Measurements from ENCODE around the gene OAS3. TPM values are rescaled to one million over a fixed set of nuclear protein-coding genes. Genes with fewer than 3 reads are reported as not detected.

OAS3 gene
- polyA plus RNA-seq, 3 donors = 22.0 to 54.3 (median 41.9) TPM

DNA sequence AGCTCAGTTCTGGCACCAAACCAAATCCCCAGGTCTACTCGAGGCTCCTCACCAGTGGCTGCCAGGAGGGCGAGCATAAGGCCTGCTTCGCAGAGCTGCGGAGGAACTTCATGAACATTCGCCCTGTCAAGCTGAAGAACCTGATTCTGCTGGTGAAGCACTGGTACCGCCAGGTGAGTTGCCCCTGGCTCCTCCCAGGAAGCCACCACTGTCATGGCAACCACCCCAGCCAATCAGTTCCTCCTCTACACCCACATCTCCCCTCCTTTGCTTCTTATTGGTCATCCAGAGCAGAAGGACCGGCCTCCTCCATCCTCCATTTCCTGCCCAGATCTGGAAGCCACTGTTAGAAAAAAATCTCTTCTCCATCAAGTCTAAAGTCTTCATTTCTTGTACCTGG lies 22.8 kb downstream of the OAS3 start:
- H4K20me1 ChIP-seq (ENCODE audit: insufficient read depth, low read length) = no peaks in the 10 kb centered on the region
- no peak overlapping the region for H3K4me3 ChIP-seq (replicated peaks in 1 of 3; ENCODE audit: low read depth in 2 of 3, low read length in 3 of 3)
- peaks cover 88 to 97% of the 10 kb centered on the region in 2 donors for H3K36me3 Mint-ChIP-seq
- intact Hi-C loops (cut with micrococcal nuclease) = no loop called here
- H3K27me3 ChIP-seq (ENCODE audit: control insufficient read depth in 2 of 2, insufficient read depth in 2 of 2, low read length in 2 of 2) = no peaks in the 10 kb centered on the region
- H3K9ac ChIP-seq (ENCODE audit: insufficient read depth, low read length, poor library complexity, severe bottlenecking) = no peak overlapping the region
- H2AFZ ChIP-seq (ENCODE audit: insufficient read depth, low read depth, low read length, poor library complexity, severe bottlenecking) = no peak overlapping the region
- no peak for TF ChIP-seq CTCF (IDR thresholded peaks at IDR 0.05)
- 80% methylated on average over 7 of the region's 7 CpGs for WGBS (ENCODE audit: insufficient coverage)
- H3K27ac Mint-ChIP-seq = no peak overlapping the region
- no peak overlapping the region for H3K27ac ChIP-seq (ENCODE audit: low read depth in 1 of 2, low read length in 2 of 2)
- H3K79me2 ChIP-seq (ENCODE audit: insufficient read depth, low read length) = no peaks in the 10 kb centered on the region
- peak in 1 of 3 donors; percentile 1 for DNase-seq
- H3K4me2 ChIP-seq (replicated peaks; ENCODE audit: extremely low read depth, low read length, poor library complexity, severe bottlenecking) = no peak overlapping the region
- peaks cover 7 to 26% (median 18%) of the 10 kb centered on the region in 7 donors for H3K9me3 Mint-ChIP-seq
- no peak overlapping the region for H3K4me3 Mint-ChIP-seq
- H3K27me3 Mint-ChIP-seq (ENCODE audit: low read depth in 3 of 3) = no peaks in the 10 kb centered on the region
- no peaks in the 10 kb centered on the region for H3K4me1 Mint-ChIP-seq
- peaks cover 6 to 15% of the 10 kb centered on the region in 2 donors for H3K9me3 ChIP-seq (replicated peaks in 1 of 2; ENCODE audit: control insufficient read depth in 1 of 2, insufficient read depth in 1 of 2, low read length in 2 of 2)
- H3K4me1 ChIP-seq (ENCODE audit: control insufficient read depth in 1 of 2, insufficient read depth in 2 of 2, low read length in 2 of 2) = no peaks in the 10 kb centered on the region
- peaks cover 56 to 81% of the 10 kb centered on the region in 2 donors for H3K36me3 ChIP-seq (replicated peaks in 1 of 2; ENCODE audit: control insufficient read depth in 1 of 2, insufficient read depth in 2 of 2, low read length in 2 of 2)

DNA sequence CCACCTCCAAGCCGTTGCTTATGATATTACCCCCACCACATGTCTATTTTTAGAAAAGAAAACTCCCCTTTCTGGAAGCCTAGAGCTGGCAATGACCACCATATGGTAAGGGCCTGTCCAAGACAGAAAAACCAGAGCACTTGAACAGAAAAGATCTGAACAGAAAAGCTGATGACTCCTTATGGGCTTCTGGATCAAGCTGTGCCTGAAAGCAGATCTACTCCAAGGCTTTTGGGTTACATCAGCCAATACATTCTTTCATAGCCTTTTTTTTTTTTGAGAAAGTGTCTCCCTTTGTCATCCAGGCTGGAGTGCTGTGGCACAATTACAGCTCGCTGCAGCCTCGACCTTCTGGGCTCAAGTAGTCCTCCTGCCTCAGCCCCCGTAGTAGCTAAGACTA lies 23.3 kb downstream of the OAS3 start:
- intact Hi-C loops (cut with micrococcal nuclease) = no loop called here
- Histone ChIP-seq H3K27ac (ENCODE audit: low read depth in 1 of 2, low read length in 2 of 2) (no peak overlapping the region), H2AFZ (ENCODE audit: insufficient read depth, low read depth, low read length, poor library complexity, severe bottlenecking) (no peak overlapping the region), H3K27me3 (ENCODE audit: control insufficient read depth in 2 of 2, insufficient read depth in 2 of 2, low read length in 2 of 2) (no peaks in the 10 kb centered on the region), H3K9me3 (replicated peaks in 1 of 2; ENCODE audit: control insufficient read depth in 1 of 2, insufficient read depth in 1 of 2, low read length in 2 of 2) (peaks cover 6 to 15% of the 10 kb centered on the region in 2 donors), H3K4me3 (replicated peaks in 1 of 3; ENCODE audit: low read depth in 2 of 3, low read length in 3 of 3) (no peak overlapping the region), H3K9ac (ENCODE audit: insufficient read depth, low read length, poor library complexity, severe bottlenecking) (no peak overlapping the region), H3K79me2 (ENCODE audit: insufficient read depth, low read length) (no peaks in the 10 kb centered on the region), H3K36me3 (replicated peaks in 1 of 2; ENCODE audit: control insufficient read depth in 1 of 2, insufficient read depth in 2 of 2, low read length in 2 of 2) (peaks cover 59 to 86% of the 10 kb centered on the region in 2 donors), H3K4me2 (replicated peaks; ENCODE audit: extremely low read depth, low read length, poor library complexity, severe bottlenecking) (no peak overlapping the region), H4K20me1 (ENCODE audit: insufficient read depth, low read length) (no peaks in the 10 kb centered on the region), H3K4me1 (ENCODE audit: control insufficient read depth in 1 of 2, insufficient read depth in 2 of 2, low read length in 2 of 2) (no peaks in the 10 kb centered on the region)
- H3K9me3 Mint-ChIP-seq = peaks cover 7 to 26% (median 17%) of the 10 kb centered on the region in 7 donors
- no peaks in the 10 kb centered on the region for H3K4me1 Mint-ChIP-seq
- H3K27ac Mint-ChIP-seq = peak overlapping the region in 1 of 7 donors; percentile 27
- TF ChIP-seq CTCF (IDR thresholded peaks at IDR 0.05) = no peak
- H3K27me3 Mint-ChIP-seq (ENCODE audit: low read depth in 3 of 3) = no peaks in the 10 kb centered on the region
- no peak overlapping the region for H3K4me3 Mint-ChIP-seq
- no peak for DNase-seq
- WGBS (ENCODE audit: insufficient coverage) = 96% methylated on average over 4 of the region's 4 CpGs
- peaks cover 90 to 97% of the 10 kb centered on the region in 2 donors for H3K36me3 Mint-ChIP-seq
